Activated CD4-positive, alpha-beta T cell treated with anti-CD3 and anti-CD28 coated beads, Interleukin-2, Interleukin-6, amounts not matched to agents 100 ng/mL and 50 ng/mL, durations not matched to agents 16 hours and 8 hours (primary cell): ENCODE measurements around the gene TRAPPC5.

ENCODE experiments used
- DNase-seq: peaks from one replicate; pipeline ENCODE4 v3.0.0-alpha.2; 2020

TRAPPC5 gene

DNA sequence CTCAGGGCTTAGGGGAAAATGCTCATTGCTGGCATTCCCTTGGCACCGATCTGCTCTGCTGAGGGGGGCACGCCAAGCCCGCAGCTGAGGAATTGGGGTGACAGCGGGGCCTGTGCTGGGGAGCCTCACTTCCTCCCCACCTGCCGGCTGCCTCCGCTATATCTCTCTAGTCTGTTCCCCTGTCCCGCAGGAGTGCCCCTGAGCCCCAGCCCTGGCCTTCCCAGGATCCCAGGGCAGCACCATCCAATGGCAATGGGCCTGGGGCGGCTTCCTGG lies 34.3 kb upstream of the TRAPPC5 start:
- no peak for DNase-seq

DNA sequence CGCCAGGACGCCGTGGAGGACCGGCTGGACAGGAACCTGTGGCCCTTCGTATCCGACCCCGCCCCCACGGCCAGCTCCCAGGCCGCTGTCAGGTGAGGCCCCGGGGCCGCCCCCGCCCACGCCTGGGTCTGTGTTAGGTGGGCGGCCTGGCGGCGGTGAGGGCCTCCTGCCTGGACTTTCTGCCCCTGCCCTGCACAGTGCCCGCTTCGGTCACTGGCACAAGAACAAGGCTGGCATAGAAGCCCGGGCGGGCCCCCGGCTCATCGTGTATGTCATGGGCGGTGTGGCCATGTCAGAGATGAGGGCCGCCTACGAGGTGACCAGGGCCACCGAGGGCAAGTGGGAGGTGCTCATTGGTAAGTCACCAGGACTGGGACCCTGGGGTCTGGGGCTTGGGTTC lies 33.5 kb upstream of the TRAPPC5 start:
- DNase-seq: no peak

DNA sequence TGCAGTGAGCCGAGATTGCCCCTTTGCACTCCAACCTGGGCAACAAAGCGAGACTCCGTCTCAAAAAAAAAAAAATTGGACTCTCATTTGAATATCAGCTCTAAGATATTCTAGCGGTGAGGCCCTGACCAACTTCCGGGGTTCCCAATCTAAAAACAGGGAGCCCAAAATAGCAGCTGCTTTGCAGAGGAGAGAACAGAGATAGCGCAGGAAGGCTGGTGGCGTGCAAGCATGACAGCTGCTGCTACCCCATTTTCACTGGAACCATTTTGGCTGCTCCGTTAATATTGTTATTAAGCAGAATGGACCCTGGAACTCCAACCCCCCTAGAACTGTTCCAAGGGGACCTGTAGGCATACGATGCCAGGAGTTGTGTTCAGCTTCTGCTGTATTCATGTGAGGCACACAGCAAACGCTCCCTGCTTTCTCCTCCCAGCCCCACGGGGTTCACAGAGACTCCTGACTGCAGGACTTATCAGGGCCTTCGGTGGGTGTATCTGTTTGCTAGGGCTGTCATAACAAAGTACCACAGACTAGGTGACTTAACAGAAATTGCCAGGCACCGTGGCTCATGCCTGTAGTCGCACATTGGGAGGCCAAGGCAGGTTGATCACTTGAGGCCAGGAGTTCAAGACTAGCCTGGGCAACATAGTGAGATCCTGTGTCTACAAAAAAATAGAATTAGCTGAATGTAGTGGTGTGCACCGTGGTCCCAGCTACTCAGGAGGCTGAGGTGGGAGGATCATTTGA lies 32.2 kb upstream of the TRAPPC5 start:
- DNase-seq: no peak

DNA sequence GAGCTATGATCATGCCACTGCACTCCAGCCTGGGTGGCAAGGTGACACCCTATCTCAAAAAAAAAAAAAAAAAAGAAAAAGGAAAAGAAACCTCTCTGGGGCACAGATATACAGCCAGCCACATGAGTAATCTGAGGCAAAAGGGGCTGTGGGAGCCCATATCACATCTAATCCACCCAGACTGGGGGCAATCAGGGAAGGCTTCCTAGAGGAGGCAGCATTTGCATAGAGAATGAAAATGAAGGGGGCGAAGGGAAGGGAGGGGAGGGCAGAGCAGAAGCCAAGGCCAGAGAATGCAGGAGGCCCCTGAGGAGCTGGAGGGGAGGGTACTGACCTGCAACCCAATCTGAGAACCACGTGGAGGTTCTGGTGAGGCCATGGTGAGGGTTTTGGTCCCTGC lies 30.5 kb upstream of the TRAPPC5 start:
- no peak for DNase-seq

DNA sequence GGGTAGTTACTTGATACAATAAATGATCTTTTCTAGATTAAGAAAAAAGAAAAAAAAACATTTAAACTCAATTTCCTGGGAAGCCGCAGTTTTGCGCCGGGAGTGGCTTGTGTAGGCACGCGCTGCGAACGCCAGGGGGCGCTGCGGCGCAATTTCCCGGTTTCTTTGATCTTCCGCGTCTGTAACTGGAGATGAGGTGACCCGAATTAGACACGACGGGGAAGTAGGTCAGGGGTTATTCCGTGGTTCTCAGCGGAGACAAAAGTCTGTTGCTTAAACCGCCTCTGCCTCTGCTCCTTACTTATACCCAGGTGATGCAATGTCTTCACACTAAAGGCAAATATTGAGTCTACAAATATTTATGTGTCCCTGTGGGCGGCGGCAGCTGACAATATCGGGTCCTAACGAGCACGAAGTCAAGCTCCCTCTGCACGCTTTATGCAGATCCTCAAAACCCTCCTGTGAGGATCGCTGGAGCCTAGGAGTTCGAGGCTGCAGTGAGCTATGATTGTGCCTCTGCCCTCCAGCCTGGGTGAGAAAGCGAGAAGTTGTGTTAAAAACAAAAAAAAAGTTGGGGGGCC lies 28.5 kb upstream of the TRAPPC5 start:
- peak; percentile 87 for DNase-seq

DNA sequence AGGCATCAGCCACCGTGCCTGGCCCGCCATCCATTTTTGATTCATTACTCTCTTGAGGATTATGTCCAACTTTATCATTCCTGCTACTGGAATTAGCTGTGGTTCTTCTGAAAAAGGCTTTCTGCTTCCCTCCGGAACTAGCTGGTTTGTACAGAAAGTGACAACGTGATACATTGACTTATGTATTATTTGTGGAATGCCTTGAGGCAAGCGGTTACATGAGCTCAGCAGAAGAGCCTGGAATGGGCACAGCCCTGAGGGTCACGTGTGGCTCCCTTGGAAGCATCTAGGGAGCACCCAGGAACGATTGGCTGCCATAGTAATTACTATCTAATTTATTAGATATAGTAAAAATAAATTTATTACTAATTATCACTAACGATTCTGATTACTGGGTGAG lies 26.2 kb upstream of the TRAPPC5 start:
- no peak for DNase-seq

DNA sequence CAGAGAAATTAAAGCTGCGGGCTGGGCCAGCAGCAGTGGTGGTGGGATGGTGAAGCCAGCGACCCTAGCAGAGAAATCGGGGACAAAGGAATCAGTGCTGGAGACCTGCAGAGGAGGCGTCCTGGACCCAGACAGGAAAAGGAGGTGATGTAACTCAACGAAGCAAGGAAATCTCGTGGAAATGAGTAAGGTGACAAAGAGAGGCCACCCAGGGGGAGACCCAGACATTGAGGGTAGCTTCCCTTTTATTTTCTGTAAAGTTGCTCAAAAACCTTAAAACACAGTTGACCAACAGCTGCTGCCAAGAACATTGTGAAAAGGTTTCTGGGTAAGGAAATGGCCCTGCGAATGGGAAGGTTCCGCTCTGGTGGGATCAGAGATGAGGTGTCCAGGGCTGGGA lies 25.1 kb upstream of the TRAPPC5 start:
- DNase-seq: no peak

DNA sequence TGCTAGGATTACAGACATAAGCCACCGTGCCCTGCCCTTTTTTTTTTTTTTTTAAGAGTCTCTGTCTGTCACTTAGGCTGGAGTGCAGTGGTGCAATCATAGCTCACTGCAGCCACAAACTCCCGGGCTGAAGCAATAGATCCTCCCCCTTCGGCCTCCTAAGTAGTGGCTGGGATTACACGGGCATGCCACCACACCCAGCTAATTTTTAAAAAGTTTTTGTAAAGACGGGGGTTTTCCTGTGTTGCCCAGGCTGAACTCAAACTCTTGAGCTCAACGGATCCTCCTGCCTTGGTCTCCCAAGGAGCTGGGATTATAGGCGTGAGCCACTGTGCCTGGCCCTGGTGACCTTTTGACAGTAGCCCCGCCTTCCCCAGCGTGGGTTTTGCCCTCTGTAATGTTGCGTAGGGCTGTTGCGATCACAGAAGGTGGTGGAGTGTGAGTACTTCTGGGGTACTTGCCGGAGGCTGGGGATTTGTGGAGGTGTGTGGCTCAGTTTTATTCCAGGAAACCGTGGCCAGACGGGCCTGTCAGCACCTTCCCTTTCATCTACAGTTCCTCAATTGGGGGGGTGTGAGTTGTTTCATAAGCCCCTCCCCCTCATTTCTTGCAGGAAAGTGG lies 23.4 kb upstream of the TRAPPC5 start:
- DNase-seq: no peak

DNA sequence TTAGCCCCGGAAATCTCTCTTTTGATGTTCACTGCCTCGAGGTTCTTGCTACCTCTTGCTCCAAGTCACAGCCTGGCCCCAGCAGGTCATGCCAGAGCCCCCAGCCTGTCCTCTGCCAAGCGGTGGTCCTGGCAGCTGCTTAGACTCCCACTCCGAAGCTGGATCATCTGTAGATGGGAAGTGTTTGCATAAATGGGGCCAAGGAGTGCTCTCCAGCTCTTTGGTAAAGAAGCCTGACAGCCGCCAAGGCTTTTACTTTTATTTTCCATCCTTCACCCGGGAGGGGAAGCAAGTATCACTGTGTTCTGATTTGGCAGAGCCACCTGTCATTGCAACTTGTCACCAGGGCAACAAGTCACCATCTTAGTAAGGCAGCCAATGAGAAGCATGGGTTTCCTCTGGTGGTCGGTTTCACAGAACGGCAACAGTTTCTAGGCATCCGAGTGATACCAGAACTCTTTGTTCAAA lies 22.4 kb upstream of the TRAPPC5 start:
- peak; percentile 69 for DNase-seq

DNA sequence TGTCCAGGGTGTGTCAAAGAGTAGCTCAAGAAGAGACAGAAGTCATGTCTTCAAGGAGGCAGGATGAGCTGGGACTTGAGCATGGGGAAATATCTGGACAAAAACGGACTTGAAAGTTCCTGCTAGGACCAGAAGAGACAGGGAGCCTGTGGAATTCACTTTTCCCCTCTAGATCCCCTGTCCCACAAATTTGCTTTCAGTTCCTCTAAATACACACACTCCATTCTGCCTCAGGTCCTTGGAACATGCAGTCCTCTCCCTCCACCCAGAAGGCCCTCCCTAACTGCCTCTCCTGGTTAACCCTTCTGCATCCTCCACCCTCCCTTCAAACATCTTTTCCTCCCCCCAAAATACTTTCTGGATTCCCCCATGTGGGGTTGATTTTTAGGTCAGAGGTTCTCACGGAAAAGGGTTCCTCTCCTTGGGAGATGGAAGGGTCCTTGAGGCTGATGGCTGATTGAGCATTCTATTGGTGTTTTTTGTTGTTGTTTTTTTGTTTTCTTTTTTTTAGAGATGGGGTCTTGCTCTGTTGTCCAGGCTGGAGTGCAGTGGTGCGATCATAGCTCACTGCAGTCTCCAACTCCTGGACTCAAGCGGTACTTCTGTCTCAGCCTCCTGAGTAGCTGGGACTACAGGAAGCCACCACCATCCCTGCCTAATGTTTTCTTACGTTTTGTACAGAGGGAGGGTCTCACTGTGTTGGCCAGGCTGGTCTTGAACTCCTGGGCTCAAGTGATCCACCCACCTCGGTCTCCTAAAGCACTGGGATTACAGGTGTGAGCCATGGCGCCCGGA lies 18.7 kb upstream of the TRAPPC5 start:
- DNase-seq: no peak

DNA sequence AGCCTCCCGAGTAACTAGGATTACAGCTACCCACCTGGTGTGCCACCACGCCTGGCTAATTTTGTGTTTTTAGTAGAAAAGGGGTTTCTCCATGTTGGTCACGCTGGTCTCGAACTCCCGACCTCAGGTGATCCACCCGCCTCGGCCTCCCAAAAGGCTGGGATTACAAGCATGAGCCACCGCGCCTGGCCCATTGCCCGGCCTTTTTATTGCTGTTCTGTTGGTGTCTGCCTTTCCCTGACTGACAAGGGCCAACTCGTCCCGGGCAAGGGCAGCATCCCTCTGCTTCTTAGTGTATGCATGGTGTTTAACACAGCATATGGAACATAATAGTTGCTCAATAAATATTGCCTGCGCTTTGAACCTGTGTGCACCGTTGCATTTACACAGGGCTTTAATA lies 18.0 kb upstream of the TRAPPC5 start:
- DNase-seq: no peak

DNA sequence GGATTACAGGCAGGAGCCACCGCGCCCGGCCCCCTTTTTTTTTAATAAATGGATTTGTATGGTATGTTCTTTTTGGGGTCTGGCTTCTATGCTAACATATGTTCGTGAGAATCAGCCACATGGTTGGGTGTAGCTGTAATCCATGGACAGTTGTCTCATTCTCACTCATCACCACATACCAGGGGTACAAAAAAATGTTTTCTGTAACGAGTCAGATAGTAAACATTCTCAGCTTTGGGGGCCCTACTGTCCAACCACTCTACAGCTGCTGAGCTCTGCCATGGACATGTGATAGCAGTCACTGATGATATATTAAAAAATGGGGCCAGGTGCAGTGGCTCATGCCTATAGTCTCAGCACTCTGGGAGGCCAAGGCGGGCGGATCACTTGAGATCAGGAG lies 16.9 kb upstream of the TRAPPC5 start:
- no peak for DNase-seq

DNA sequence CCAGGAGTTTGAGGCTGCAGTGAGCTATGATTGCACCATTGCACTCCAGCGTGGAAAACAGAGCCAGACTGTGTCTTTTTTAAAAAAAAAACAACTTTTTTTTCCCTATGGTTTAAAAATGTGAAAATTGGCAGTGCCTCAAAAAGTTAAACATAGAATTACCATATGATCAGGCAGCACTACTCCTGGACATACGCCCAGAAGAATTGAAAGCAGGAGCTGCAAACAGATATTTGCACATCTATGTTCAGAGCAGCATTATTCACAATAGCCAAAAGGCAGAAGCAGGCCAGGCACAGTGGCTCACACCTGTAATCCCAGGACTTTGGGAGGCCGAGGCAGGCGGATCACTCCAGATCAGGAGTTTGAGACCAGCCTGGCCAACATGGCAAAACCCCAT lies 15.6 kb upstream of the TRAPPC5 start:
- DNase-seq: no peak

DNA sequence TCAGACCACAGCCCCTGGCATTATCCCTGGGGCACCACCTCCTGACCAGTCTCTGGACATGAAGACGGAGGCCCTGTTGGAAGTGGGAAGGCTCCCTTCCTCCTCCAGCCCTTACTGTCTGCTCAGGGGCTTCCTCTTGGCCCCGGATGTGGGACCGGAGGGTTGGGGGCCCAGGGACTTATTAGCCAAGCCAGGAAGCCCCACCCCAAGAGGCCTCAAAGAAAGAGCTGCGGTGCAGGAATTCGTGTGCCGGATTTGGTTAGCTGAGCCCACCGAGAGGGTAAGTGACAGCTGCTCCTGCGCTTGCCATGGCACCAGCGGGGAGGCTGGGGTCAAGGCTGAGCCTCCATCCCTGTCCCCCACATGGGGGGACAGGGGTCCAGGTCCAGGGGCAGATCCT lies 11.8 kb upstream of the TRAPPC5 start, which contains the start of gene RETN:
TSS of gene RETN (plus strand) at position 208 of the 400 bp plus-strand sequence. CDS start 278 bp downstream, outside the sequence.
- DNase-seq: no peak

DNA sequence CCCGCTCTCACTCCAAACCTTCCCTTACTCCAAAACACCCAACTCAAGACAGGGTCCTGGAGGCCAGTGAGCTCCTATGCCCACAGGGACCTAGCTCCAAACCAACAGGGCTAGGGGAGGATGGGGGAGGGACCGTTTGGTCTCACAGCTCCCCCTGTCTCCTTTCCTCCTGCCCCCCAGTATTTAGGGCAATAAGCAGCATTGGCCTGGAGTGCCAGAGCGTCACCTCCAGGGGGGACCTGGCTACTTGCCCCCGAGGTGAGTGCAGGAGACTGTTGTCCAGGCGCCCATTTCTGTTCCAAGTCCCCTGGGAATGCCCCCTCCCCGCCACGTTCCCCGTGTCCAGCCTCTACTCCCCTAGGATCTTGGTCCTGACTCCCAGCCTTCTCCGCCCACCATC lies 11.0 kb upstream of the TRAPPC5 start:
- no peak for DNase-seq

DNA sequence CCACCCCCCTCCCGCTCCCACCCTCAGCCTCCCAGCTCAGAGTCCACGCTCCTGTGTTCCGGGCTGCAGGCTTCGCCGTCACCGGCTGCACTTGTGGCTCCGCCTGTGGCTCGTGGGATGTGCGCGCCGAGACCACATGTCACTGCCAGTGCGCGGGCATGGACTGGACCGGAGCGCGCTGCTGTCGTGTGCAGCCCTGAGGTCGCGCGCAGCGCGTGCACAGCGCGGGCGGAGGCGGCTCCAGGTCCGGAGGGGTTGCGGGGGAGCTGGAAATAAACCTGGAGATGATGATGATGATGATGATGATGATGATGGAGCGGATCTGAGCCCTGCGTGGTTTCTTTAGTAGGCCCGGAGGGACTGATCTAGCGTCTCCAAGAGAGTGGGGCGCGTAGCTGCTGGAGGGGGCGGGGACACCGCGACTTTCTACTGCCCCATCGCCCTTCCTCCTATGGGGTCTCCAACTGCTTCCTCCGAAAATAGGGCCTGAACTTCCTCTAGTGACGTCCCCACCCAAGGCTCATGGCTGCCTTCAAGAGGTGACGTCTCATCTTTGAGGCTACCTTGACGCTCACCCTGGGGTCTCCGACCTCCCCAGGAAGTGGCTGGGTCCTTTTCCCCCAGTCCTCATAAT lies 10.4 kb upstream of the TRAPPC5 start:
- no peak for DNase-seq

DNA sequence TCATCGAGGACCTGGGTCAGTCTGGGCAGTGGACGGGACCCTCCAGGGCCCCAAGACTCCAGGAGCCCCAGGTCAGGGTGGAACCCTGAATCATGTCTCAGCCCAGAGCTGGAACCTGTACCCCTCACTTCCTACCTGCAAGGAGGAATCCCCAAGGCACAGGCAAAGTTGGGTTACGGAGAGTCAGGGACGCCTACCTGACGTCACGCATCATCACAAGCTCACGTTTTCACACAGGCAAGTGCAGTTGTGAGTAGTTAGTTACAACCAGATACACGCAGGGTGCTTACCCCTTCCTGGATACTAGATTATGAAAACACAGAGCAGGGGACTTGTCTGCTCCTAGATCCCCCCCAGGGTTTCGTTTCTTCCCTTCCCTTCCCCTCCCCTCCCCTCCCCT lies 9.8 kb upstream of the TRAPPC5 start:
- DNase-seq: no peak

DNA sequence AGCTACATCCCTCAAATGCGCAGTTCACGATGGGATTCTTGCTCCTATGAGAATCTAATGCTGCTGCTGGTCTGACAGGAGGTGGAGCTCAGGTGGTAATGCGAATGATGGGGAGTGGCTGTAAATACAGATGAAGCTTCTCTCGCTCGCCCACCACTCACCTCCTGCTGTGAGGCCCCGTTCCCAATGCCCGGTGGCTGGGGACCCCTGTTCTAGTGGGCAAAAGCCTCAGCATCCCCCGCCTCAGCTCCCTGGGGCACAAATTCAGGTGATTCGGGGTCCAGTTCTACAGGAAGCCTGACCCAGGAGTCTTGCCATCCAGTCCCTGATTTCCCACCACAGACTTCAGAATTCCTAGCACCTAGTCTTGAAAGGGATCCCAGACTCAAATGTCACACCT lies 8.1 kb upstream of the TRAPPC5 start:
- no peak for DNase-seq

DNA sequence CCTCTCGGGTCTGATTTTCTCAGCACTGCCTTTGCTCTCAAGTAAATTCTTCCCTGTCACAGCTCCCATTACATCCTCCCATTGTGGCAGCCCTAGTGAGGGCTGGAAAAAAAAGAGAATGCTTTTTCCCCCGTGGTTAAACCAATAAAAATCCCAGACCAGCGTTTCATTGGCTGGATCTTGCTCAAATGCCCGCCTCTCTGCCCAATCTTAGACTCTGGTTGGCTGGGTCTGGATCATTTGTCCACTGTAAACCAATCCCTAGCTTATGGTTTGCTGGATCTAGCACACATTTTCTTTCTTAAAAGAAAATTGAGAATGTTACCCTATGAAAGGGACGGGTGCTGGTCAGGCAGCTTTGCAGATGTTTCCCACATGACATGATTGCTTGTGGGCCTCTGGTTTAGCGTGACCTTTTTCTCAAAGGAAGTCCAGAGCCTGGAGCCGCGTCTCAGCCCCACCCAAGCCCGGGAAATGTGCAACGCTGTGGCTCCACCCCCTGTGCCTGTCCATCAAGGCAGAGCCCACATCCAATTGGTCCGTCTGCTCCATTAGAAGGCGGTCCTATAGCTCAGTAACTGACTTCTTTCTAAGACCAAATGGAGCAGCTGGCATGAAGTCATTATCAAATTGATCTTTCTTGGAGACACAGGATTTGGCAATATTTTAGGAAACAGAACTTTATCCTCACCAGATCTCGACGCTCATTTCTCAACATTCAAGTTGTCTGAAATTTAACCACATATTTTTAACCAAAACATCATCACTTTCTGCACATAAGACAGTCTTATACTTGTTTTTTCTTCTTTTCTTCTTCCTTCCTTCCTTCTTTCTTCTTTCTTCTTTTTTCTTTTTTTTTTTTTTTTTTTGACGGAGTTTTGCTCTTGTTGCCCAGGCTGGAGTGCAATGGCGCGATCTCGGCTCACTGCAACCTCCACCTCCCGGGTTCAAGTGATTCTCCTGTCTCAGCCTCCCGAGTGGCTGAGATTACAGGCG lies 6.3 kb upstream of the TRAPPC5 start:
- DNase-seq: peak; percentile 45

DNA sequence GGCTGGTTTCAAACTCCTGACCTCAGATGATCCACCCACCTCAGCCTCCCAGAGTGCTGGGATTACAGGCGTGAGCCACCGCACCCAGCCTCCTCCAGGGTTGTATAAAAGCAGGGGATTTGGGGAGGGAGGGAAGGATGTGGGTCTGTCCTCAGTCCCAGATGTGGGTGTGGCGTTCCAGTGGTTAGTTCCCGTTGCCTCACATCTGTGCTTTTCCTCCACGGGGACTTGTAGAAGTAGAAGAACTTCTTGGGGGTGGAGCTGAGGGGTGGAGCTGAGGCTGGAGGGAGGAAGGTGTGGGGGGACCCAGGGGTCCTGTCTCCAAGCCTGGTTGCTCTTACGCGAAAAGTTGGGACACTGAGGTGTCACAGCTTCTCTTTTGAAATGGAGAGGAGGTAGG lies 4.3 kb upstream of the TRAPPC5 start:
- DNase-seq: no peak

DNA sequence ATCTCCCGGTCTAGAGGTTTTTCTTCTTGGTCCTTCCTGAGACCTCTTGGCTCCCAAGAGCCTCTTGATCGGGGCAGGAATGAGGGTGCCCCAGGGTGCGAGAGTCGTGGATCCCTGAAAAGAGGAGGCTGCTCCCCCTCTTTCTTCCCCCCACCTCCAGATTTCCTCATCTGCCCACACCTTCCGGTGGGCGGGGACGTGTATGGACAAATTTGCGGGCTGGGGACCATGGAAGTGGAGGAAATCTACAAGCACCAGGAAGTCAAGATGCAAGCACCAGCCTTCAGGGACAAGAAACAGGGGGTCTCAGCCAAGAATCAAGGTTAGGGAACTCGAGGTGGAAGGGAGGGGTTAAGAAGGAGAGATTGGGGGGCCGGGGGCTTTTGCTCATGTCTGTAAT lies 3.8 kb upstream of the TRAPPC5 start, which contains the start of gene MCEMP1:
TSS of gene MCEMP1 (plus strand) at position 237 of the 400 bp plus-strand sequence. CDS start at position 268, 31 bp downstream.
- no peak for DNase-seq
